Measurements from ENCODE around the gene C10orf105. TPM values are rescaled to one million over a fixed set of nuclear protein-coding genes. Genes with fewer than 3 reads are reported as not detected.

Gene C10orf105
- total and polyA plus RNA-seq, 2 of the 8 experiments (the other 6 are each of a cell fraction or from before 2014, with no cell fraction given): 0.71 to 0.73 TPM

- TF ChIP-seq CHD7 (IDR thresholded peaks at IDR 0.05; ENCODE audit: insufficient replicate concordance, low read length) (no peak), EZH2 (IDR thresholded peaks at IDR 0.05; ENCODE audit: low read depth, low read length, severe bottlenecking) (no peak), YY1 (IDR thresholded peaks at IDR 0.05; ENCODE audit: low read depth, low read length) (no peak), CHD2 (IDR thresholded peaks at IDR 0.05; ENCODE audit: low read length) (no peak), NRF1 (IDR thresholded peaks at IDR 0.05; ENCODE audit: low read depth, low read length) (no peak), MAFK (IDR thresholded peaks at IDR 0.05; ENCODE audit: low read depth, low read length) (no peak), RAD21 (IDR thresholded peaks at IDR 0.05 in 1 of 2, conservative IDR thresholded peaks at IDR 0.05 in 1 of 2; ENCODE audit: low read depth in 2 of 2, low read length in 2 of 2) (peak; percentile 54 to 72), CTCF (IDR thresholded peaks at IDR 0.05; ENCODE audit: control extremely low read depth in 1 of 3, insufficient read depth in 1 of 3, low read depth in 1 of 3, low read length in 3 of 3) (peak; percentile 69 to 80 (median 79))
These were observed 42.0 kb upstream of the C10orf105 start (continued) for GRCh38 chr10:71761541-71762113.
